K562 (cell line): ENCODE measurements around the gene KLK13. TPM values are rescaled to one million over a fixed set of nuclear protein-coding genes. Genes with fewer than 3 reads are reported as not detected.

Experiments
- ATAC-seq: fragments of 200-7000 bp; cut with Tn5 transposase; 3 replicates; pipeline ENCODE4 v1.9.1; 2020; ENCODE audit warnings: moderate library complexity
- BruUV-seq: library from RNA; stranded (reverse); fragments of 400-500 nt; replicated peaks from 2 replicates; lab custom pipeline; 2021; lab: Mats Ljungman, UMichigan
- CTCF ChIA-PET: fragments of 300-600 bp; formaldehyde crosslinking; extraction: SDS; loops from one replicate; lab custom pipeline; 2021; ENCODE audit warnings: low intra/inter-chr PET ratio; lab: Yijun Ruan, JAX
- POLR2A ChIA-PET: fragments of 300-600, 350-650 bp; sonication (Branson Sonifier 250); formaldehyde crosslinking; extraction: SDS; loops from one replicate; lab custom pipeline; 2021; ENCODE audit warnings: antibody characterized with exemption, inconsistent platforms; lab: Yijun Ruan, JAX
- DNase-seq, 4 experiments: peaks; one replicate each; pipeline versions ENCODE4 v3.0.0 to v3.0.0-alpha.2; 2011 to 2018; ENCODE audit warnings: low spot score in 3 of 4, mixed read lengths in 3 of 4; ENCODE audit errors: extremely low read depth in 1 of 4
- FAIRE-seq: peaks from 2 replicates; lab custom pipeline; 2011; peaks lifted over from hg19 to GRCh38; lab: Jason Lieb, UNC
- H2AFZ ChIP-seq: 2 replicates; pipeline ENCODE4 v1.6.0; 2011; ENCODE audit warnings: low read depth, low read length, control low read depth, inconsistent platforms
- H3K27ac ChIP-seq: fragments of 200-600 bp; 3 replicates; pipeline ENCODE4 v1.8.0; 2011; ENCODE audit warnings: low read depth, mild to moderate bottlenecking, control low read depth, inconsistent platforms, low read length, moderate library complexity, mixed read lengths; ENCODE audit errors: extremely low read depth
- H3K27me3 ChIP-seq, 2 experiments: fragments of 300-600 bp in 1 of 2; 2 replicates in 1 of 2; 3 replicates in 1 of 2; pipeline versions ENCODE4 v1.6.0 to v1.8.0; 2011; ENCODE audit warnings: inconsistent platforms in 2 of 2, low read length in 2 of 2, mild to moderate bottlenecking in 1 of 2, mixed read lengths in 1 of 2, moderate library complexity in 1 of 2; ENCODE audit not compliant: control insufficient read depth in 2 of 2, insufficient read depth in 2 of 2
- H3K36me3 ChIP-seq: fragments of 300-600 bp; 3 replicates; pipeline ENCODE4 v1.8.0; 2011; ENCODE audit warnings: mild to moderate bottlenecking, low read length, inconsistent platforms; ENCODE audit not compliant: control insufficient read depth, insufficient read depth
- H3K4me1 ChIP-seq, 2 experiments: fragments of 200-600 bp in 1 of 2; replicated peaks in 1 of 2; 2 replicates in 1 of 2; 3 replicates in 1 of 2; pipeline versions ENCODE4 v1.5.1 to v1.8.0; 2011; ENCODE audit warnings: inconsistent platforms in 2 of 2, low read length in 2 of 2, mild to moderate bottlenecking in 1 of 2, mixed read lengths in 1 of 2, moderate library complexity in 1 of 2; ENCODE audit not compliant: control insufficient read depth in 2 of 2, insufficient read depth in 2 of 2
- H3K4me2 ChIP-seq: 2 replicates; pipeline ENCODE4 v1.6.1; 2011; ENCODE audit warnings: low read length, control low read depth, inconsistent platforms, mixed read lengths; ENCODE audit not compliant: insufficient read depth
- H3K4me3 ChIP-seq: fragments of 200-600 bp; sonication (generic), shearing (Covaris generic); 2 replicates; pipeline ENCODE4 v1.5.1; 2016; ENCODE audit warnings: control low read depth, inconsistent platforms
- H3K79me2 ChIP-seq: fragments of 200-600 bp; 3 replicates; pipeline ENCODE4 v1.8.0; 2011; ENCODE audit warnings: low read length, inconsistent platforms; ENCODE audit not compliant: control insufficient read depth, insufficient read depth
- H3K9ac ChIP-seq, 2 experiments: 2 replicates each; pipeline versions ENCODE4 v1.6.0 to v1.6.1; 2011; ENCODE audit warnings: low read depth in 2 of 2, low read length in 2 of 2, control low read depth in 1 of 2, inconsistent platforms in 1 of 2, mild to moderate bottlenecking in 1 of 2, mixed read lengths in 1 of 2; ENCODE audit not compliant: insufficient read depth in 1 of 2
- H3K9me1 ChIP-seq: one replicate; pipeline ENCODE4 v1.6.0; 2011; ENCODE audit warnings: inconsistent platforms, mild to moderate bottlenecking, low read length, moderate library complexity; ENCODE audit not compliant: control insufficient read depth, insufficient read depth
- H3K9me3 ChIP-seq: replicated peaks from 2 replicates; pipeline ENCODE4 v1.5.1; 2011; ENCODE audit warnings: low read depth, low read length, inconsistent platforms; ENCODE audit not compliant: control insufficient read depth, insufficient read depth
- H4K20me1 ChIP-seq: replicated peaks from 2 replicates; pipeline ENCODE4 v1.6.1; 2011; ENCODE audit warnings: low read length, inconsistent platforms, mixed read lengths; ENCODE audit not compliant: control insufficient read depth, insufficient read depth
- ARID1B ChIP-seq: fragments of 450-650 bp; IDR thresholded peaks from 2 replicates; pipeline ENCODE4 v1.6.1; 2016; ENCODE audit warnings: antibody characterized with exemption, mild to moderate bottlenecking, inconsistent platforms
- ATF6 ChIP-seq: sonication (generic); formaldehyde crosslinking; IDR thresholded peaks from 2 replicates; pipeline ENCODE4 v1.4.0; 2020; ENCODE audit warnings: mild to moderate bottlenecking, missing genetic modification reagents
- BRF2 ChIP-seq: IDR thresholded peaks from 3 replicates; pipeline ENCODE4 v1.6.1; 2011; ENCODE audit warnings: borderline replicate concordance, mild to moderate bottlenecking; ENCODE audit not compliant: insufficient read length, insufficient read depth
- CBFA2T2 ChIP-seq: fragments of 450-650 bp; conservative IDR thresholded peaks from 2 replicates; pipeline ENCODE4 v1.6.1; 2017; ENCODE audit warnings: mild to moderate bottlenecking
- CBFA2T3 ChIP-seq: fragments of 450-650 bp; IDR thresholded peaks from 2 replicates; pipeline ENCODE4 v1.6.1; 2017
- FOXK1 ChIP-seq: sonication (generic); formaldehyde crosslinking; IDR thresholded peaks from 2 replicates; pipeline ENCODE4 v1.8.0; 2022; ENCODE audit warnings: missing genetic modification reagents, mild to moderate bottlenecking, borderline replicate concordance
- MTA3 ChIP-seq: fragments of 450-650 bp; formaldehyde crosslinking; IDR thresholded peaks from 2 replicates; pipeline ENCODE4 v1.6.1; 2017; ENCODE audit warnings: mild to moderate bottlenecking, borderline replicate concordance
- PYGO2 ChIP-seq: fragments of 450-650 bp; IDR thresholded peaks from 2 replicates; pipeline ENCODE4 v1.6.1; 2016; ENCODE audit warnings: mild to moderate bottlenecking, missing genetic modification characterization, moderate library complexity, missing compliant biosample characterization
- RB1 ChIP-seq: fragments of 450-650 bp; IDR thresholded peaks from 2 replicates; pipeline ENCODE4 v1.6.1; 2017; ENCODE audit warnings: low read depth, mild to moderate bottlenecking
- SOX6 ChIP-seq: fragments of 450-650 bp; IDR thresholded peaks from 2 replicates; pipeline ENCODE4 v1.6.1; 2014; ENCODE audit warnings: mild to moderate bottlenecking
- ZBED1 ChIP-seq: IDR thresholded peaks from 2 replicates; pipeline ENCODE4 v1.6.1; 2014
- ZNF75A ChIP-seq: fragments of 450-650 bp; formaldehyde crosslinking; IDR thresholded peaks from 2 replicates; pipeline ENCODE4 v1.4.0; 2020; ENCODE audit warnings: mild to moderate bottlenecking
- ZSCAN32 ChIP-seq: fragments of 450-650 bp; formaldehyde crosslinking; IDR thresholded peaks from 2 replicates; pipeline ENCODE4 v1.4.0; 2020; ENCODE audit warnings: mild to moderate bottlenecking, moderate library complexity
- WGBS: fragments of 100-300 bp; shearing (Covaris generic); methylation state at CpG from one replicate; pipeline ENCODE4 v1.1.6; 2016; ENCODE audit warnings: low coverage, mixed read lengths; ENCODE audit not compliant: insufficient coverage; ENCODE audit errors: missing lambda C conversion rate; 5-methylcytosine and 5-hydroxymethylcytosine counted together
- in situ Hi-C: fragments of 300-500 bp; cut with MboI; formaldehyde crosslinking; loops from 4 replicates; pipeline ENCODE4 v1.15.0; 2018; ENCODE audit warnings: inconsistent platforms, mixed read lengths
- intact Hi-C: fragments of 100-400 bp; cut with micrococcal nuclease; formaldehyde crosslinking; loops from 2 replicates; pipeline ENCODE4 v1.14.2; 2022
- polyA plus RNA-seq, 8 experiments: library from polyadenylated mRNA; depleted of rRNA in 4 of 8; stranded (reverse) in 5 of 8; unstranded in 3 of 8; fragments of >200 nt; fragmentation: Nextera tagmentation in 2 of 8; fragmentation: Illumina TruSeq in 1 of 8; extraction: Ambion mirVana in 2 of 8; extraction: Trizol in 1 of 8; gene quantifications; 2 replicates each; pipeline versions ENCODE4 v1.2.1 to v1.2.3, GENCODE V29; 2011 to 2014; ENCODE audit warnings: inconsistent platforms in 1 of 8, missing spikeins in 1 of 8
- total RNA-seq, 7 experiments: library from RNA; depleted of rRNA in 6 of 7; stranded (reverse); fragments of >200 nt in 6 of 7; fragmentation: Illumina TruSeq in 2 of 7; extraction: Trizol in 2 of 7; gene quantifications; 2 replicates each; pipeline versions ENCODE4 v1.2.1 to v1.2.3, GENCODE V29; 2011 to 2021; ENCODE audit warnings: low replicate concordance in 1 of 7

The KLK13 gene
- total and polyA plus RNA-seq, 9 of the 15 experiments (the other 6 are each of a cell fraction or from before 2014, with no cell fraction given) = 0.72 to 9.0 (median 2.3) TPM

DNA sequence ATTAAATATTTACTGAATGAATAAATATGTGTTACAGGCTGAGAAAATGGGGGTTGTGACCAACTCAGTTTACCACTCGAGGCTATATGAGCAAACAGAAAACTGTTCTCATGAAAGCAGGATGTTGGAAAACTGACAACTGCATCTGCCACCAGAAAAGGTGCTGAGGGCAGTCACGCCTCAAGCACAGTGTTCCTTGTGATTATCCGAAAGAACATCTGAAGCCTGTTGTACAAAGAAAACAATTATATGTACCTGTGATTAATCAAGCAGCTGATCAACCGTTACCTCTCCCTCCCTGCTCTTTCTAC lies 6.2 kb upstream of the KLK13 start:
- Histone ChIP-seq H2AFZ (no peak overlapping the region), H3K4me3 (no peak overlapping the region), H3K9ac (no peak overlapping the region), H3K4me2 (no peak overlapping the region), H3K27ac (no peak overlapping the region)
- POLR2A ChIA-PET = interaction anchor here (0.5 to 0.8 kb wide), 2 partner anchors 70 to 273 kb away, joined by 3 to 4 read pairs; partner anchors contain the start of gene KLK8
- intact Hi-C loops = no loop called here
- TF ChIP-seq ZNF75A = no peak
- TF ChIP-seq, all 486 proteins: peak for 0
- in situ Hi-C loops = no loop called here
- Histone ChIP-seq H3K9me3 (no peaks in the 10 kb centered on the region; the same call in 1 of the 2 replicates), H3K36me3 (no peaks in the 10 kb centered on the region), H4K20me1 (no peaks in the 10 kb centered on the region), H3K4me1 (peaks cover 3 to 8% of the 10 kb centered on the region in 2 experiments; a peak in 3 of 5 replicates), H3K9me1 (no peaks in the 10 kb centered on the region), H3K27me3 (peaks cover 3 to 9% of the 10 kb centered on the region in 2 experiments; a peak in 2 of 5 replicates), H3K79me2 (no peaks in the 10 kb centered on the region)
- BruUV-seq = no TSS peak
- CTCF ChIA-PET = no interaction called here
- 0% methylated on average over 4 of the region's 4 CpGs for WGBS
- DNase-seq = no peak
- no peak for FAIRE-seq
- no peak for ATAC-seq

- Histone ChIP-seq H3K4me1 (peaks cover 7 to 13% of the 10 kb centered on the region in 2 experiments), H3K79me2 (no peaks in the 10 kb centered on the region), H2AFZ (no peak overlapping the region), H4K20me1 (no peaks in the 10 kb centered on the region), H3K27me3 (peaks cover 3 to 8% of the 10 kb centered on the region in 2 experiments; a peak in 2 of 5 replicates), H3K9me1 (no peaks in the 10 kb centered on the region), H3K9ac (no peak overlapping the region), H3K9me3 (no peaks in the 10 kb centered on the region; the same call in 1 of the 2 replicates), H3K4me2 (no peak overlapping the region), H3K27ac (no peak overlapping the region), H3K4me3 (no peak overlapping the region), H3K36me3 (no peaks in the 10 kb centered on the region)
- in situ Hi-C loops (no loop called here), intact Hi-C loops (no loop called here)
- FAIRE-seq = no peak
- POLR2A ChIA-PET = interaction anchor here (0.5 to 0.8 kb wide), 3 partner anchors 69 to 918 kb away, joined by 3 to 4 read pairs (median 3); partner anchors contain the start of gene KLK8
- BruUV-seq = no TSS peak
- CTCF ChIA-PET = interaction anchor here (0.7 kb wide), 1 partner anchor 24 kb away, joined by 3 read pairs; no protein-coding TSS in a partner anchor
- 0% methylated on average over 5 of the region's 5 CpGs for WGBS
- ATAC-seq = no peak
- peak in 1 of 4 experiments; percentile 28 for DNase-seq
- TF ChIP-seq PYGO2 (tag) (no peak), RB1 (no peak), CBFA2T2 (peak; percentile 40; the same call in 1 of the 2 replicates), ZSCAN32 (CRISPR knock-in tag) (no peak), BRF2 (no peak), MTA3 (no peak), ATF6 (no peak), ARID1B (0 out of 2 replicates have a peak, but pooled peaks have one; percentile 16), FOXK1 (no peak), SOX6 (peak; percentile 55; the same call in 1 of the 2 replicates), CBFA2T3 (peak; percentile 75), ZBED1 (no peak)
Observed at GRCh38 chr19:51070334-51071094, 5.6 kb upstream of the KLK13 start.
